Stomach (tissue), 4 donors: ENCODE measurements around the gene NFIC.

ENCODE experiments used
- EP300 ChIP-seq: sonication (generic); formaldehyde crosslinking; IDR thresholded peaks from one replicate; pipeline ENCODE4 v1.6.1; 2017; ENCODE audit warnings: antibody characterized with exemption
- POLR2A ChIP-seq, 4 donors: fragments of 450-650 bp; IDR thresholded peaks; one replicate each; pipeline ENCODE4 v1.6.1; 2016; ENCODE audit warnings: antibody characterized with exemption in 4 of 4, control low read depth in 2 of 4, mild to moderate bottlenecking in 1 of 4, moderate library complexity in 1 of 4
- TF ChIP-seq, protein P1 (sequence below), 7 experiments: fragments of 450-650 bp in 4 of 7; fragments of 200-600 bp in 3 of 7; sonication (generic) in 3 of 7; IDR thresholded peaks; one replicate each; pipeline ENCODE4 v1.5.1; 2016 to 2019; ENCODE audit warnings: antibody characterized with exemption in 7 of 7, control low read depth in 2 of 7, mild to moderate bottlenecking in 1 of 7

GRCh38 chr19:3358689-3359014 lies 7.7 kb upstream of the NFIC start:
- TF ChIP-seq POLR2A (IDR thresholded peaks at IDR 0.05) (no peak), EP300 (no peak)
- TF ChIP-seq, protein P1, sequence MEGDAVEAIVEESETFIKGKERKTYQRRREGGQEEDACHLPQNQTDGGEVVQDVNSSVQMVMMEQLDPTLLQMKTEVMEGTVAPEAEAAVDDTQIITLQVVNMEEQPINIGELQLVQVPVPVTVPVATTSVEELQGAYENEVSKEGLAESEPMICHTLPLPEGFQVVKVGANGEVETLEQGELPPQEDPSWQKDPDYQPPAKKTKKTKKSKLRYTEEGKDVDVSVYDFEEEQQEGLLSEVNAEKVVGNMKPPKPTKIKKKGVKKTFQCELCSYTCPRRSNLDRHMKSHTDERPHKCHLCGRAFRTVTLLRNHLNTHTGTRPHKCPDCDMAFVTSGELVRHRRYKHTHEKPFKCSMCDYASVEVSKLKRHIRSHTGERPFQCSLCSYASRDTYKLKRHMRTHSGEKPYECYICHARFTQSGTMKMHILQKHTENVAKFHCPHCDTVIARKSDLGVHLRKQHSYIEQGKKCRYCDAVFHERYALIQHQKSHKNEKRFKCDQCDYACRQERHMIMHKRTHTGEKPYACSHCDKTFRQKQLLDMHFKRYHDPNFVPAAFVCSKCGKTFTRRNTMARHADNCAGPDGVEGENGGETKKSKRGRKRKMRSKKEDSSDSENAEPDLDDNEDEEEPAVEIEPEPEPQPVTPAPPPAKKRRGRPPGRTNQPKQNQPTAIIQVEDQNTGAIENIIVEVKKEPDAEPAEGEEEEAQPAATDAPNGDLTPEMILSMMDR (IDR thresholded peaks at IDR 0.05): no peak
